Measurements from ENCODE around the gene CTCF. TPM values are rescaled to one million over a fixed set of nuclear protein-coding genes. Genes with fewer than 3 reads are reported as not detected.

Gene CTCF
- total RNA-seq, 1 donor from 2014 or later = 62.5 TPM

DNA sequence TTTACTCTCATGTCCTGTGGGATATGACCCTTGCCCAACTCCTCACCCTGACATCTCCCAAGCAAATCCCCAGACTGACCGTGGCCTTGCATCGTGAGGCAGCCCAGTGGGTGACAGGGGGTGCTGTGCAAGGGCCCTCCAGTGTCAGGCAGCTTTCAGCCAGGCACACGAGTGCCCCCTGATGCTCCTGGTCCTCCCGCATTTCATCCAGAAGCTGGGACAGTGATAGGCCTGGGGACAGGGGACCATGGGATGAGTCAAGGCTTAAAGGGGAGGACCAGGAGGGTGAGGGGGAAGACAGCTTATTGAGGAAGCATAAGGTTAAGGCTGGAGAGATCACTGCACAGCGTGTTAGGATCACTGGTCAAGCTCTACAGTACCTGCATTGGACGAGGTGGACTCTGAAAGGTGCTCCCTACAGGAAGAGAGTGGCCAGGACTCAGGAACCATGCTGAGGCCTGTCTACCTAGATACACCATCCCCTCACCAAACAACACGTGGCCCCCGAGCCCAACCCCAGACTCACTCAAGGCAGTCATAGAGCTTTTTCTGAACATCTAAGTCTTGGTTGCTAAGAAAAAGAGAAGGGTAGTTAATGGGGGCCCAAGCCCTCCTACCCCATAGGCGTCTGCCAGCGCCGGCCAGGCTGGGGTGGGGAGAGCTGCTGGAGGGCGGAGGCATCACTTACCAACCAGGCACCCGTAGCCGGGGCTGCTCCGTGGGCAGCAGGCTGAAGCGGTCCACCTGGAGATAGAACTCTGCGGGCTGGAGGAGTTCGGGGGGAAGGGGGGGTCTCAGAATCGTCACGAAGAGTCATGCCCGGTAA lies 96.7 kb downstream of the CTCF start:
- H3K27me3 Mint-ChIP-seq = no peaks in the 10 kb centered on the region
- H3K27ac Mint-ChIP-seq = peak overlapping the region; percentile 96
- H3K9me3 Mint-ChIP-seq = no peaks in the 10 kb centered on the region
- DNase-seq = peak; percentile 68
- H3K4me1 Mint-ChIP-seq = peaks cover 19% of the 10 kb centered on the region
- intact Hi-C loops (cut with micrococcal nuclease) = no loop called here
- peaks cover 23% of the 10 kb centered on the region for H3K36me3 Mint-ChIP-seq (ENCODE audit: low read depth)
- peak overlapping the region; percentile 92 for H3K4me3 Mint-ChIP-seq

DNA sequence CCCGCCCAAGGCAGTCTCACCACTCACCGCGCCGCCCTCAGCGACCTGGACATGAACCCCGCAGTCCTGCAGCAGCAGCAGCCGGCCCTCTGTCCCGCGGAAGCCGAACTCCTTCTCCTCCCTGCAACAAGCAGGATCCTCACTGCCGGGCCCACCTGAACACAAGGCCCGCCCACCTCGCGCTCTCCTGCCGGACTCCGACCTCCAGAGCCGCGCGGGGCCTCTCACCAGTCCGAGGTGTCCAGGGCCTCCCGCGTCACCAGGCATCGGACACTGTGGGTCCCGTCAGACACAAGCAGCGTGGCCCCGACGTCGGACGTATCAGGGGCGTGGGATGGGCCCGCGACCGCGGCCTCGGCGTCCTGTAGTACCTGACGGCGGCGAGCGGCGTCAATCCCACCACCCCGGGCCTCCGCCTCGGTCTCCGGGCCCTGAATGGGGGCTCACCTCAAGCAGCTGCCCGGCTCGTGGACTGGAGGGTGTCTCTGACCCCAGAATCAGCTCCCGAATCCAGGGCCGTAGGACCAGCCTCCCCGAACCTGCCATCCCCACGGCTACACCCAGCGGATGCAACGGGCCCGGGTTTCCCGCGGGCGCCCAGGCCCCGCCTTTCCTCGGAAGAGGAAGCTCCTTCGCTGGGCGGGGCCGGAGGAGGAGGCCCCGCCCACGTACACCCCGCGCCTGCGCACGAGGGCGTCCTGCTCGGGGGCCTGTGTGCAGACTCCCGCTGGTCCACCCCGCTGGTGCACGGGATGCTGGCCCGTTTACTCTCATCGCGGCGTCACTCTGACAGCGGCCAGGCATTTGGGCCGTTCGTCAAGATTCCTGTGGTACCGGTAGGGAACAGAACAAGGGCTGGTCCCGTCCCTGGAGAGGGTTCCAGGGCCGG lies 97.6 kb downstream of the CTCF start, which contains the start of gene ACD:
TSS of gene ACD (minus strand) at position 586 of the 889 bp plus-strand sequence. CDS start at position 546, 40 bp downstream.
- Mint-ChIP-seq H3K27ac (peak within 1 kb of the TSS; percentile 96), H3K9me3 (no peaks in the 10 kb centered on the region), H3K27me3 (no peaks in the 10 kb centered on the region), H3K4me3 (peak within 1 kb of the TSS; percentile 92), H3K36me3 (ENCODE audit: low read depth) (peaks cover 19% of the 10 kb centered on the region), H3K4me1 (peaks cover 21% of the 10 kb centered on the region)
- peak; percentile 99 for DNase-seq
- intact Hi-C loops (cut with micrococcal nuclease) = loop anchor here (1.0 to 10.0 kb wide), 10 partner anchors 15 to 1675 kb away; partner anchors contain the start of genes ATP6V0D1, CARMIL2, CENPT and COG8

DNA sequence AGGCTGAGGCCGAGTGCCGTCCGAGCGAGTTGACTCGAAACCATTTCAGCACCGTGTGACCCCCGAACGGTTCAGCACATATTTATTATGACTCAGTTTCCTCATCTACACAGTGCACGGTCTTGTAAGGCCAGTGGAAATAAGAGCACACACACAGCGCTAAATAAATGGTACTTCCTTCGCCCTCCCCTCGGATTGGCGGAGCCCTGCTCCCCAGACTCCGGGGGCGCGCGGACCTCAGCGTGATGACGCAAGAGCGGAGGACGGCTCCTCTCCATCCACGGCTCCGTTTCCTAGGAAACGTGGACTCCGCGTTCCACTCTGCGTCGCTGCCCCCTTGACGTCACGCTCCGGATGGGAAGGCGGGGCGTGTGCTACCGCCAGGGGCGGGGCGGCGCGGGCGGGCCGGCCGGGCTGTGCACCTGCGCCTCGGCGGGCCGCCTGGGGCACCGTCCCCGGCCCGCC lies 98.3 kb downstream of the CTCF start, which contains the start of gene PARD6A:
TSS of gene PARD6A (plus strand) at position 397 of the 465 bp plus-strand sequence. CDS start 79 bp downstream, outside the sequence.
- Mint-ChIP-seq H3K9me3 (no peaks in the 10 kb centered on the region), H3K36me3 (ENCODE audit: low read depth) (peaks cover 17% of the 10 kb centered on the region), H3K4me3 (peak within 1 kb of the TSS; percentile 92), H3K27ac (peak within 1 kb of the TSS; percentile 96), H3K27me3 (no peaks in the 10 kb centered on the region), H3K4me1 (peaks cover 23% of the 10 kb centered on the region)
- DNase-seq = peak; percentile 99
- intact Hi-C loops (cut with micrococcal nuclease) = loop anchor here (1.0 to 10.0 kb wide), 10 partner anchors 16 to 1674 kb away; partner anchors contain the start of genes ATP6V0D1, CARMIL2, CENPT and COG8

DNA sequence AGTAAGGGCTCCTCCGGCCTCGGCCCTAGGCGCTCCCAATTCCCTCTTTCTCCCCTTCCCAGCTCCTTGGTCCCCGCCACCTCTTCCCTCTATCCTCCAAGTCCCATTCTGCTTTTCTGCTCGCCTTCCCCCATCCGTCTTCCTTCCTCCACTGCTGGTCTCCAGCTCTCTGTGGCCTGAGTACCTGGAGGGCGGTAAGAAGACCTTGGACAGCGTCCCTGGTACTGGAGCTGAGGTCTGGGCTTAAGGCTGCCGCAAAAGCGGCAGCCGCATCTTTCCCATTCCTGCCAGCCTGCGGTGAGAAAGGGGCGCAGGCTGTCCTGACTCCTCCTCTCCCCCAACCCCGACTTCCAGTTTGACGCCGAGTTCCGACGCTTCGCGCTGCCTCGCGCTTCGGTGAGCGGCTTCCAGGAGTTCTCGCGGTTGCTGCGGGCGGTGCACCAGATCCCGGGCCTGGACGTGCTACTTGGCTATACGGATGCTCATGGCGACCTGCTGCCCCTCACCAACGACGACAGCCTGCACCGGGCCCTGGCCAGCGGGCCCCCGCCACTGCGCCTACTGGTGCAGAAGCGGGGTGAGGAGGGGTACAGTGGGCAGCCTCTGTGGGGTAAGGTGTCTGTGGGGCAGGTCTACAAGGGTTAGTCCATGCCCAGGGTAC lies 98.9 kb downstream of the CTCF start:
- Mint-ChIP-seq H3K4me1 (peaks cover 27% of the 10 kb centered on the region), H3K4me3 (peak overlapping the region; percentile 92), H3K27me3 (no peaks in the 10 kb centered on the region), H3K27ac (peak overlapping the region; percentile 80), H3K36me3 (ENCODE audit: low read depth) (peaks cover 14% of the 10 kb centered on the region), H3K9me3 (no peaks in the 10 kb centered on the region)
- intact Hi-C loops (cut with micrococcal nuclease) = loop anchor here (2.0 to 10.0 kb wide), 7 partner anchors 16 to 1674 kb away; partner anchors contain the start of genes ATP6V0D1, CARMIL2, CENPT and COG8
- DNase-seq = peak; percentile 78

DNA sequence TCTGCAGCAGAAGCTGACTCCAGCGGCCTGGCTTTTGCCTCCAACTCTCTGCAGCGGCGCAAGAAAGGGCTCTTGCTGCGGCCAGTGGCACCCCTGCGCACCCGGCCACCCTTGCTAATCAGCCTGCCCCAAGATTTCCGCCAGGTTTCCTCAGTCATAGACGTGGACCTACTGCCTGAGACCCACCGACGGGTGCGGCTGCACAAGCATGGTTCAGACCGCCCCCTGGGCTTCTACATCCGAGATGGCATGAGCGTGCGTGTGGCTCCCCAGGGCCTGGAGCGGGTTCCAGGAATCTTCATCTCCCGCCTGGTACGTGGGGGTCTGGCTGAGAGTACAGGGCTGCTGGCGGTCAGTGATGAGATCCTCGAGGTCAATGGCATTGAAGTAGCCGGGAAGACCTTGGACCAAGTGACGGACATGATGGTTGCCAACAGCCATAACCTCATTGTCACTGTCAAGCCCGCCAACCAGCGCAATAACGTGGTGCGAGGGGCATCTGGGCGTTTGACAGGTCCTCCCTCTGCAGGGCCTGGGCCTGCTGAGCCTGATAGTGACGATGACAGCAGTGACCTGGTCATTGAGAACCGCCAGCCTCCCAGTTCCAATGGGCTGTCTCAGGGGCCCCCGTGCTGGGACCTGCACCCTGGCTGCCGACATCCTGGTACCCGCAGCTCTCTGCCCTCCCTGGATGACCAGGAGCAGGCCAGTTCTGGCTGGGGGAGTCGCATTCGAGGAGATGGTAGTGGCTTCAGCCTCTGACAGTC lies 99.7 kb downstream of the CTCF start:
- Mint-ChIP-seq H3K36me3 (ENCODE audit: low read depth) (peaks cover 14% of the 10 kb centered on the region), H3K27me3 (no peaks in the 10 kb centered on the region), H3K27ac (no peak overlapping the region), H3K4me1 (peaks cover 28% of the 10 kb centered on the region), H3K9me3 (no peaks in the 10 kb centered on the region), H3K4me3 (peak overlapping the region; percentile 92)
- intact Hi-C loops (cut with micrococcal nuclease) = loop anchor here (2.0 to 10.0 kb wide), 7 partner anchors 17 to 1673 kb away; partner anchors contain the start of genes ATP6V0D1, CARMIL2, CENPT and COG8
- peak; percentile 65 for DNase-seq

DNA sequence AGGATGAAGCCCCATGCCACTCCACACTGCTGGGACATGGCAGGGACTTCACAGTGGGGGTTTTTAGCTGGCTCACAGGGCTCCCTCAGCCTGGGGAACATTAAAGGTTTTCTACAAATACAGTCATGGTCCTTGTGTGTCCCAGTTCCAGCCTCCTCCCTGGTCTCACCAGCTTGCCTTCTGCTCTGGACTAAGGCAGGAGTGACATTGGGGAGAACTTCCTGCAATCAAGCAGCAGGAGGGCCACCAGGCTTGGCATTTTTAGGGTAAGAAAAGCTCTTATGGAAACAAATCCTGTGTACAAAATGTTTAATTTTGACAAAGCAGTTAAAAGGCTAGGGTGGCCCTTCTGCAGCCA lies 100.3 kb downstream of the CTCF start:
- Mint-ChIP-seq H3K27me3 (no peaks in the 10 kb centered on the region), H3K27ac (peak overlapping the region; percentile 37), H3K9me3 (no peaks in the 10 kb centered on the region), H3K4me1 (peaks cover 30% of the 10 kb centered on the region), H3K36me3 (ENCODE audit: low read depth) (peaks cover 12% of the 10 kb centered on the region), H3K4me3 (no peak overlapping the region)
- intact Hi-C loops (cut with micrococcal nuclease) = loop anchor here (10.0 kb wide), 2 partner anchors 272 to 1672 kb away; partner anchors contain the start of genes COG8, CTRL, NIP7 and PDF
- DNase-seq = no peak

DNA sequence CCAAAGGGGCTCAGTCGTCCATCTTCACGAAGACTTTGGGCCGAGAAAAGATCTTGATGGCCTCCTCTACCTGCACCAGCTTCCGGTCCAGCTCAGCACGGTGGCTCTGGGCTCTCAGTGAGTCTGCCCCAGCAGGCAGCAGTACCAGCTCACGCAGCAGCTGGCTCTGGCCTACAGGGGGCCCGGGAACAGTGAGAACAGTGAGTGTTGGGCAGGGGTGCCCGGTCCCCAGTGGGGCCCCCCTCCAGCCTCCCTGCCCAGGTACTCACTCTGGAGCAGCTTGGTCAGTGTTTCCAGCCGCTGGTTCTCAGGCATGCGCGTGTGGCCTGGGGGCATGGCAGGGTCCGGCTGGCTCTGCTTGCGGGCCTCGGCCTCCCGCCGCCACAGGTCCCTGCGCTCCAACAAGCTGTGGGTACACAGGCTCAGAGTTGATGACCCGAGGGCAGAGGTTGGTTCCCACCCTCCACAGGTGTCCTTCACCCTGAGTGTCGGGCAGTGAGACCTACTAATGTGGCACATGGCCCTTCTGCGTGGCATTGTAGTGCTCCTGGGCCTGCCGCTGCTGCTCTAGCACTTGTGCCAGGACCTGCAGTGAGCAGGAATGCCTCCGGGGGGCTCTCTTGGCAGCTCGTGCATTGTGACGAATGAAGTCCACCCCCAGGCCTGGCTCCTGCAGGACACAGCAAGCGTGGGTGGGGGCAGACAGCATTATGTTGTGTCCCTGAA lies 101.0 kb downstream of the CTCF start:
- Mint-ChIP-seq H3K4me3 (no peak overlapping the region), H3K9me3 (no peaks in the 10 kb centered on the region), H3K27me3 (no peaks in the 10 kb centered on the region), H3K27ac (no peak overlapping the region), H3K4me1 (peaks cover 31% of the 10 kb centered on the region), H3K36me3 (ENCODE audit: low read depth) (peaks cover 9% of the 10 kb centered on the region)
- intact Hi-C loops (cut with micrococcal nuclease) = loop anchor here (10.0 kb wide), 2 partner anchors 271 to 1671 kb away; partner anchors contain the start of genes COG8, CTRL, NIP7 and PDF
- DNase-seq = peak; percentile 81

DNA sequence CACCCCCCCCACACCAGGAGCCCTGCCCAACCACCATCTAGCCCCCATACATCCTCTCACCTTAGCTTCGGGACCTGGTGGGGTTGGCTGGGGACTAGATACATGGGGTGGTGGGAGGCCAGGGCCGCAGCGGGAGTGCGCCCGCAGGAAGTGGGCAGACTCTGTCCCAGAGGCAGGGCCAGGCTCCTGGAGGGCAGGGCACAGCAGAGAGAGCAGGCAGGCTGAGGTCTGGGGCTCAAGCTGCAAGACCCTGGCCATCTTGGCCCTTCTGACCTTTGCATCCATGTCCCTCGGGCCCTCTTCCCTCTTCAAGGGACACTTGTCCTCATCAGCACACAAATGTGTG lies 101.5 kb downstream of the CTCF start:
- no peak overlapping the region for H3K4me3 Mint-ChIP-seq
- intact Hi-C loops (cut with micrococcal nuclease) = loop anchor here (10.0 kb wide), 2 partner anchors 271 to 1671 kb away; partner anchors contain the start of genes COG8, CTRL, NIP7 and PDF
- H3K4me1 Mint-ChIP-seq = peaks cover 30% of the 10 kb centered on the region
- no peaks in the 10 kb centered on the region for H3K9me3 Mint-ChIP-seq
- H3K27ac Mint-ChIP-seq = no peak overlapping the region
- H3K27me3 Mint-ChIP-seq = no peaks in the 10 kb centered on the region
- DNase-seq = no peak
- peaks cover 9% of the 10 kb centered on the region for H3K36me3 Mint-ChIP-seq (ENCODE audit: low read depth)

DNA sequence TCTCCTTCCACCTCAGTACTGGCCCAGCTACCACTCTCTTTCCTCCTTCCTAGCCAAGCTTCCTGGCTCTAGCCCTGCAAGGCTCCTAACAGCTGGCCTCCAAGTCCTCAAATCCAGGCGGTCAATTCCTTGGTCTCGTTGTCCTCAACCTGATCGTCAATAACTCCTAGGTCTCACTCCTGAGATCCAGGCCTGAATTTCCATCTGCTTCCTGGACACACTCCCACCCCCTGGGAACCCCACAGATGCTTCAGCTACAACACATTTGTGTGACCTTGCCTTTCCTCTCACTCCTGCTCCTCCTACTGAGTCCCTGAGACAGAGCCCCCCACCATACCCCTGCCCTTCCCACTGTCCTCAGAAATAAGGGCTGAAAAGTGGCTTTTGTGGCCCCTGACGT lies 101.9 kb downstream of the CTCF start:
- H3K9me3 Mint-ChIP-seq = no peaks in the 10 kb centered on the region

DNA sequence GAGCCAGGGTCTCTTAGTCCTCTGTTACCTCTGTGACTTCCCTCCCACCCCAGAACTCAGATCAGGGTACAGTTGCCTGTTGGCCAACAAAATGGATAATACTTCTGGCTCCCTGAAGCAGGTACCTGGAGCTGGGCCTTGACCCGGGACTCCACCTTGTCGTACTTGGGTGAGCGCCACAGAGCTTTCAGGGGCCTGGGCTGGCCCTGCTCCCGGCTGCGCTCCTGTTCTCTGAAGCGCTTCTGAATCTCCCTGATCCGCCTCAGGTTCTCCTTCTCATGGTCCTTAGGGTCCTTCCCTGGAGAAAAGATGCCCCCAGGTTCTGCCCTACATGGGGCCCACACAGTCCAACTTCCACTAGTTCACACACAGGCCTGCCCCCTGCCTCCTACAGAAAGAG lies 102.5 kb downstream of the CTCF start:
- H3K27me3 Mint-ChIP-seq = no peaks in the 10 kb centered on the region
- intact Hi-C loops (cut with micrococcal nuclease) = loop anchor here (10.0 kb wide), 2 partner anchors 270 to 1670 kb away; partner anchors contain the start of genes COG8, CTRL, NIP7 and PDF
- no peaks in the 10 kb centered on the region for H3K9me3 Mint-ChIP-seq
- no peak overlapping the region for H3K27ac Mint-ChIP-seq
- H3K4me3 Mint-ChIP-seq = peak overlapping the region; percentile 31
- H3K4me1 Mint-ChIP-seq = peaks cover 29% of the 10 kb centered on the region
- H3K36me3 Mint-ChIP-seq (ENCODE audit: low read depth) = peaks cover 6% of the 10 kb centered on the region
- no peak for DNase-seq

More for the DNA sequence above, 101.9 kb downstream of the CTCF start:
- no peak overlapping the region for H3K27ac Mint-ChIP-seq
- intact Hi-C loops (cut with micrococcal nuclease) = loop anchor here (10.0 kb wide), 2 partner anchors 271 to 1671 kb away; partner anchors contain the start of genes COG8, CTRL, NIP7 and PDF
- no peak overlapping the region for H3K4me3 Mint-ChIP-seq
- no peak for DNase-seq
- peaks cover 27% of the 10 kb centered on the region for H3K4me1 Mint-ChIP-seq
- H3K27me3 Mint-ChIP-seq = no peaks in the 10 kb centered on the region
- H3K36me3 Mint-ChIP-seq (ENCODE audit: low read depth) = peaks cover 9% of the 10 kb centered on the region

DNA sequence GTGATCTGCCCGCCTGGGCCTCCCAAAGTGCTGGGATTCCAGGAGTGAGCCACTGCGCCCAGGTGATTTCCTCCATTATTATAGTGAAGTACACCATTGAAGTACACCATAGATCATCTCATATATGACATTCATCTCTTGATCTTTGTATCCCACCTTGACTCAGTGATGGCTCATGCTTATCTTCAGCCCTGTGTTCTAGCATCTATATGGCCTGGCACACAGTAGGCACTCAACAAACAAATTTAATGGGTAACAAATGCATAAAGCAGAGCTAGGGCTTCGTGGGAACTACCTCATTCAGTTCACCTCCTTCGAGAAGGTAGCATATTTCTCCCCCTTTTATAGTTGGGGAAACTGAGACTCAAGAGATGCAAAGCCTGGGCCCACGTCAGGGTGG lies 103.3 kb downstream of the CTCF start:
- Mint-ChIP-seq H3K36me3 (ENCODE audit: low read depth) (peaks cover 6% of the 10 kb centered on the region), H3K27me3 (no peaks in the 10 kb centered on the region), H3K27ac (no peak overlapping the region), H3K4me1 (peaks cover 27% of the 10 kb centered on the region), H3K4me3 (peak overlapping the region; percentile 80), H3K9me3 (no peaks in the 10 kb centered on the region)
- no peak for DNase-seq
- intact Hi-C loops (cut with micrococcal nuclease) = loop anchor here (10.0 kb wide), 2 partner anchors 269 to 1669 kb away; partner anchors contain the start of genes COG8, CTRL, NIP7 and PDF

Data from activated CD4-positive, alpha-beta T cell treated with anti-CD3 and anti-CD28 coated beads, Interleukin-2, amount 10 ng/mL, durations not matched to agents 24 days and 14 days (primary cell).